H1 (cell line): ENCODE measurements around the gene SHISA9. TPM values are rescaled to one million over a fixed set of nuclear protein-coding genes. Genes with fewer than 3 reads are reported as not detected.

Experiments
- CTCF ChIA-PET: fragments of 300-600 bp; sonication (Branson Sonifier 250); formaldehyde crosslinking; loops from one replicate; lab custom pipeline; 2021; ENCODE audit not compliant: partially characterized antibody; lab: Charles Lee
- POLR2A ChIA-PET: fragments of 300-600 bp; sonication (Branson Sonifier 250); formaldehyde crosslinking; loops from one replicate; lab custom pipeline; 2021; ENCODE audit warnings: inconsistent platforms; ENCODE audit not compliant: partially characterized antibody; lab: Charles Lee
- DNase-seq, 2 experiments: peaks; one replicate each; pipeline versions ENCODE4 v3.0.0 to v3.0.0-alpha.2; 2010 to 2022; ENCODE audit warnings: low spot score in 2 of 2, low read depth in 1 of 2, mixed read lengths in 1 of 2
- FAIRE-seq: peaks from 2 replicates; lab custom pipeline; 2011; peaks lifted over from hg19 to GRCh38; lab: Jason Lieb, UNC
- H2AFZ ChIP-seq: 2 replicates; pipeline ENCODE4 v1.8.1; 2012; ENCODE audit warnings: low read length, inconsistent platforms
- H2AK5ac ChIP-seq: 2 replicates; pipeline ENCODE4 v1.6.1; 2013; ENCODE audit warnings: low read depth, low read length
- H2BK120ac ChIP-seq: replicated peaks from 2 replicates; pipeline ENCODE3; 2013; ENCODE audit warnings: low read depth, low read length, inconsistent platforms
- H2BK12ac ChIP-seq: 2 replicates; pipeline ENCODE4 v1.6.1; 2013; ENCODE audit warnings: low read depth, low read length
- H2BK15ac ChIP-seq: 2 replicates; pipeline ENCODE4 v1.6.1; 2013; ENCODE audit warnings: low read length
- H2BK20ac ChIP-seq: 2 replicates; pipeline ENCODE4 v1.6.1; 2013; ENCODE audit warnings: low read length
- H2BK5ac ChIP-seq: 2 replicates; pipeline ENCODE4 v1.6.1; 2013; ENCODE audit warnings: low read depth, low read length
- H3K14ac ChIP-seq: 2 replicates; pipeline ENCODE4 v1.6.1; 2013; ENCODE audit warnings: inconsistent platforms; ENCODE audit not compliant: insufficient read length
- H3K18ac ChIP-seq: 2 replicates; pipeline ENCODE4 v1.6.1; 2013; ENCODE audit warnings: low read length; ENCODE audit errors: extremely low read depth
- H3K23ac ChIP-seq: 2 replicates; pipeline ENCODE4 v1.6.1; 2013; ENCODE audit warnings: inconsistent platforms; ENCODE audit not compliant: insufficient read length
- H3K23me2 ChIP-seq: 2 replicates; pipeline ENCODE4 v1.6.1; 2013; ENCODE audit warnings: low read depth, low read length
- H3K27ac ChIP-seq: 2 replicates; pipeline ENCODE4 v1.6.1; 2011; ENCODE audit warnings: low read depth, low read length, inconsistent platforms
- H3K27me3 ChIP-seq, 4 experiments: replicated peaks in 1 of 4; 1 replicate in 1 of 4; 2 replicates in 3 of 4; pipeline versions ENCODE4 v1.6.1 to v1.8.1; 2011 to 2013; ENCODE audit warnings: low read length in 3 of 4, mild to moderate bottlenecking in 3 of 4, inconsistent platforms in 2 of 4, mixed read lengths in 2 of 4, moderate library complexity in 1 of 4; ENCODE audit not compliant: control insufficient read depth in 3 of 4, insufficient read depth in 3 of 4; ENCODE audit errors: extremely low read depth in 1 of 4
- H3K36me3 ChIP-seq, 4 experiments: 2 replicates each; pipeline versions ENCODE4 v1.6.1 to v1.8.1; 2011 to 2013; ENCODE audit warnings: mild to moderate bottlenecking in 4 of 4, low read length in 3 of 4, moderate library complexity in 2 of 4, control low read depth in 1 of 4, inconsistent platforms in 1 of 4; ENCODE audit not compliant: insufficient read depth in 4 of 4, control insufficient read depth in 2 of 4
- H3K4ac ChIP-seq: replicated peaks from 2 replicates; pipeline ENCODE3; 2013; ENCODE audit warnings: low read length, low read depth, mixed read lengths, inconsistent platforms; ENCODE audit not compliant: insufficient read length
- H3K4me1 ChIP-seq, 4 experiments: replicated peaks in 1 of 4; 1 replicate in 1 of 4; 2 replicates in 3 of 4; pipeline versions ENCODE4 v1.6.1 to v1.8.1; 2011 to 2013; ENCODE audit warnings: low read length in 3 of 4, inconsistent platforms in 2 of 4, mixed read lengths in 1 of 4; ENCODE audit not compliant: insufficient read depth in 4 of 4, control insufficient read depth in 3 of 4
- H3K4me2 ChIP-seq, 2 experiments: 2 replicates each; pipeline versions ENCODE4 v1.6.1 to v1.8.1; 2011 to 2013; ENCODE audit warnings: low read depth in 2 of 2, low read length in 2 of 2, control low read depth in 1 of 2, inconsistent platforms in 1 of 2, mild to moderate bottlenecking in 1 of 2; ENCODE audit not compliant: insufficient read depth in 1 of 2
- H3K4me3 ChIP-seq, 4 experiments: fragments of 200-600, 300-600 bp in 1 of 4; sonication (generic), shearing (Covaris generic), sonication (Bioruptor Twin) in 1 of 4; 2 replicates each; pipeline versions ENCODE4 v1.5.1 to v1.8.1; 2011 to 2016; ENCODE audit warnings: low read length in 4 of 4, low read depth in 3 of 4, control low read depth in 2 of 4, inconsistent platforms in 2 of 4, mild to moderate bottlenecking in 2 of 4, mixed read lengths in 1 of 4, moderate library complexity in 1 of 4; ENCODE audit not compliant: insufficient read depth in 2 of 4; ENCODE audit errors: extremely low read depth in 1 of 4
- H3K56ac ChIP-seq: replicated peaks from 2 replicates; pipeline ENCODE3; 2013; ENCODE audit warnings: low read depth, mild to moderate bottlenecking, mixed read lengths, low read length, inconsistent platforms; ENCODE audit not compliant: insufficient read length
- H3K79me1 ChIP-seq: 2 replicates; pipeline ENCODE4 v1.6.1; 2013; ENCODE audit warnings: low read depth, low read length, control low read depth
- H3K79me2 ChIP-seq, 2 experiments: 2 replicates each; pipeline versions ENCODE4 v1.6.1 to v1.8.1; 2012 to 2013; ENCODE audit warnings: low read length in 2 of 2, mild to moderate bottlenecking in 2 of 2, inconsistent platforms in 1 of 2; ENCODE audit not compliant: insufficient read depth in 2 of 2, control insufficient read depth in 1 of 2
- H3K9ac ChIP-seq, 4 experiments: replicated peaks in 1 of 4; 1 replicate in 1 of 4; 2 replicates in 3 of 4; pipeline versions ENCODE4 v1.6.1 to v1.8.1; 2011 to 2013; ENCODE audit warnings: low read depth in 3 of 4, low read length in 3 of 4, control low read depth in 2 of 4, mild to moderate bottlenecking in 2 of 4, moderate library complexity in 2 of 4, inconsistent platforms in 1 of 4; ENCODE audit errors: extremely low read depth in 1 of 4
- H3K9me3 ChIP-seq, 2 experiments: 2 replicates each; pipeline versions ENCODE4 v1.6.1 to v1.8.1; 2012 to 2013; ENCODE audit warnings: mild to moderate bottlenecking in 2 of 2, moderate library complexity in 2 of 2, control low read depth in 1 of 2, inconsistent platforms in 1 of 2, low read depth in 1 of 2, low read length in 1 of 2, mixed read lengths in 1 of 2; ENCODE audit not compliant: insufficient read depth in 2 of 2
- H4K20me1 ChIP-seq, 2 experiments: replicated peaks in 1 of 2; 2 replicates each; pipeline versions ENCODE3 to v1.8.1; 2011 to 2013; ENCODE audit warnings: inconsistent platforms in 2 of 2, low read length in 2 of 2, mild to moderate bottlenecking in 1 of 2; ENCODE audit not compliant: insufficient read depth in 2 of 2, control insufficient read depth in 1 of 2
- H4K5ac ChIP-seq: 2 replicates; pipeline ENCODE4 v1.6.1; 2013; ENCODE audit warnings: low read length, low read depth, mixed read lengths, inconsistent platforms; ENCODE audit not compliant: insufficient read length
- H4K8ac ChIP-seq: 2 replicates; pipeline ENCODE4 v1.8.0; 2013; ENCODE audit warnings: mild to moderate bottlenecking, moderate library complexity, low read length, inconsistent platforms; ENCODE audit not compliant: insufficient read depth; ENCODE audit errors: extremely low read depth
- H4K91ac ChIP-seq: replicated peaks from 2 replicates; pipeline ENCODE3; 2013; ENCODE audit warnings: low read length, mixed read lengths, inconsistent platforms; ENCODE audit not compliant: insufficient read length
- EZH2 ChIP-seq: fragments of 200-600 bp; sonication (generic); IDR thresholded peaks from 2 replicates; pipeline ENCODE4 v1.7.1; 2012; ENCODE audit warnings: low read depth, mild to moderate bottlenecking, moderate library complexity, low read length, inconsistent platforms; ENCODE audit not compliant: severe bottlenecking
- GTF2F1 ChIP-seq: IDR thresholded peaks from 2 replicates; pipeline ENCODE4 v1.6.1; 2012; ENCODE audit warnings: low read depth, low read length, improper control_type of control experiment, borderline replicate concordance
- JUN ChIP-seq: IDR thresholded peaks from 2 replicates; pipeline ENCODE4 v1.6.1; 2011; ENCODE audit warnings: low read depth, mild to moderate bottlenecking, improper control_type of control experiment, low read length
- MAX ChIP-seq: IDR thresholded peaks from 2 replicates; pipeline ENCODE4 v1.6.1; 2012; ENCODE audit warnings: inconsistent platforms
- POLR2A ChIP-seq, 2 experiments: IDR thresholded peaks; 1 replicate in 1 of 2; 2 replicates in 1 of 2; pipeline ENCODE4 v1.6.1; 2011; ENCODE audit warnings: low read depth in 2 of 2, low read length in 2 of 2, mild to moderate bottlenecking in 2 of 2; ENCODE audit errors: control extremely low read depth in 1 of 2
- RXRA ChIP-seq: IDR thresholded peaks from 2 replicates; pipeline ENCODE4 v1.6.1; 2011; ENCODE audit warnings: low read depth, mild to moderate bottlenecking, low read length, moderate library complexity; ENCODE audit not compliant: insufficient read depth
- SAP30 ChIP-seq: fragments of 300-600 bp; sonication (generic); IDR thresholded peaks from 2 replicates; pipeline ENCODE4 v1.7.1; 2012; ENCODE audit warnings: low read length, moderate library complexity, mild to moderate bottlenecking, inconsistent platforms; ENCODE audit not compliant: insufficient read depth, insufficient replicate concordance
- SP1 ChIP-seq: IDR thresholded peaks from 2 replicates; pipeline ENCODE4 v1.6.1; 2011; ENCODE audit warnings: low read depth, low read length
- WGBS, 2 experiments: shearing (Covaris generic) in 1 of 2; methylation state at CpG; one replicate each; pipeline versions ENCODE4 v1.1.6 to v1.1.7; 2013 to 2015; ENCODE audit warnings: low lambda C conversion rate in 2 of 2, mixed read lengths in 2 of 2, inconsistent platforms in 1 of 2, low coverage in 1 of 2, missing lambda C conversion rate in 1 of 2; ENCODE audit not compliant: insufficient replicate concordance in 2 of 2, insufficient coverage in 1 of 2, insufficient read length in 1 of 2; ENCODE audit errors: extremely low coverage in 1 of 2, missing lambda C conversion rate in 1 of 2; 5-methylcytosine and 5-hydroxymethylcytosine counted together
- polyA plus RNA-seq, 7 experiments: library from polyadenylated mRNA; depleted of rRNA in 3 of 7; stranded (reverse) in 5 of 7; unstranded in 2 of 7; fragments of >200 nt in 5 of 7; fragments of 200-250 nt in 2 of 7; gene quantifications; 1 replicate in 5 of 7; 2 replicates in 1 of 7; 4 replicates in 1 of 7; pipeline versions ENCODE4 v1.2.1 to v1.2.3, GENCODE V29; 2011 to 2013; ENCODE audit warnings: missing spikeins in 2 of 7, mixed read lengths in 2 of 7
- total RNA-seq: library from RNA; stranded (reverse); fragmentation: NEBNext Ultra II Directional; extraction: Animal tissue kit (Norgen Biotek cat#: 25700); gene quantifications from 2 replicates; pipeline ENCODE4 v1.2.1, GENCODE V29; 2021
- TF ChIP-seq, protein P1 (sequence below): IDR thresholded peaks from 2 replicates; pipeline ENCODE4 v1.6.1; 2012; ENCODE audit warnings: low read length, inconsistent platforms

SHISA9 gene
- total and polyA plus RNA-seq, 2 of the 8 experiments (the other 6 are each of a cell fraction or from before 2014, with no cell fraction given): 25.6 to 39.8 TPM

DNA sequence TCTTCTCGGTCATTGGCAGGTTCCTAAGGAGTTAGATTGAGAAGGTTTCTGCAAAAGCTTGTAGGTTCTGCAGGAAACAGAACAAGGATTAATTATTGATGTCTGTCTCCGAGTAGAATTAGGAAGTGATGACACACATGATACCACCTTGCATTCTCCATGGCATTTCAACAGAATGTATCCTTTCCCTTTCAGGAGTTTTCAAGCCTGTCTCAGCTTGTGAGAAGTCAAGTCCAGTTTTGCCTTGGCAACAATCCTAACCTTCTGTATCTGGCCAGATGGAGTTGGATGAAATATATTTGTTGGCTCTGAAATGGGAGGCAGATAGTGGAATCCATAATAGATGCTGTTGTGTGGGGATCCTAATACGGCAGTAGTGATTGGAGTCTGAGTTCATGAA, 235.5 kb downstream of the SHISA9 start:
- ChIA-PET CTCF (interaction anchor here (0.7 to 1.1 kb wide), 2 partner anchors 8 to 235 kb away, joined by 3 read pairs; no protein-coding TSS in a partner anchor), POLR2A (no interaction called here)
- no peak overlapping the region for H4K91ac ChIP-seq
- H3K9ac ChIP-seq: no peak overlapping the region
- no peaks in the 10 kb centered on the region for H3K23me2 ChIP-seq
- H2BK120ac ChIP-seq: no peak overlapping the region
- no peak overlapping the region for H3K23ac ChIP-seq
- H3K9me3 ChIP-seq: no peaks in the 10 kb centered on the region; a peak in 1 of 4 replicates
- no peak for FAIRE-seq
- H3K79me1 ChIP-seq: peaks cover 2% of the 10 kb centered on the region; the same call in 1 of the 2 replicates
- no peaks in the 10 kb centered on the region for H3K36me3 ChIP-seq
- 76% methylated on average over 3 of the region's 3 CpGs; no CpG with 5 or more reads in 1 of the 2 experiments for WGBS, 2 experiments
- no peak overlapping the region for H3K4me2 ChIP-seq
- H4K20me1 ChIP-seq: peaks cover 0 to 2% of the 10 kb centered on the region in 2 experiments
- no peak overlapping the region for H2BK20ac ChIP-seq
- H3K56ac ChIP-seq: no peak overlapping the region
- no peak overlapping the region for H2BK5ac ChIP-seq
- H2AK5ac ChIP-seq: no peak overlapping the region
- H3K4ac ChIP-seq: no peak overlapping the region
- H2BK12ac ChIP-seq: no peak overlapping the region
- H2AFZ ChIP-seq: no peak overlapping the region
- no peak overlapping the region for H3K4me3 ChIP-seq
- H3K27me3 ChIP-seq: no peaks in the 10 kb centered on the region
- H4K5ac ChIP-seq: no peak overlapping the region
- no peak overlapping the region for H3K27ac ChIP-seq
- TF ChIP-seq SP1: no peak
- TF ChIP-seq GTF2F1: no peak
- no peak for TF ChIP-seq RXRA
- TF ChIP-seq, protein P1, sequence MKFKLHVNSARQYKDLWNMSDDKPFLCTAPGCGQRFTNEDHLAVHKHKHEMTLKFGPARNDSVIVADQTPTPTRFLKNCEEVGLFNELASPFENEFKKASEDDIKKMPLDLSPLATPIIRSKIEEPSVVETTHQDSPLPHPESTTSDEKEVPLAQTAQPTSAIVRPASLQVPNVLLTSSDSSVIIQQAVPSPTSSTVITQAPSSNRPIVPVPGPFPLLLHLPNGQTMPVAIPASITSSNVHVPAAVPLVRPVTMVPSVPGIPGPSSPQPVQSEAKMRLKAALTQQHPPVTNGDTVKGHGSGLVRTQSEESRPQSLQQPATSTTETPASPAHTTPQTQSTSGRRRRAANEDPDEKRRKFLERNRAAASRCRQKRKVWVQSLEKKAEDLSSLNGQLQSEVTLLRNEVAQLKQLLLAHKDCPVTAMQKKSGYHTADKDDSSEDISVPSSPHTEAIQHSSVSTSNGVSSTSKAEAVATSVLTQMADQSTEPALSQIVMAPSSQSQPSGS: no peak
- TF ChIP-seq POLR2A (IDR thresholded peaks at IDR 0.05; ENCODE audit: control extremely low read depth in 1 of 2, low read depth in 2 of 2, low read length in 2 of 2): no peak
- no peak for TF ChIP-seq MAX
- no peak for TF ChIP-seq EZH2
- TF ChIP-seq JUN: no peak
- no peak for TF ChIP-seq SAP30
- TF ChIP-seq, all 59 proteins: peak for 0
- no peak overlapping the region for H4K8ac ChIP-seq
- no peak overlapping the region for H3K14ac ChIP-seq
- no peaks in the 10 kb centered on the region for H3K4me1 ChIP-seq
- H2BK15ac ChIP-seq: no peak overlapping the region
- DNase-seq: no peak
- no peaks in the 10 kb centered on the region for H3K79me2 ChIP-seq
- no peak overlapping the region for H3K18ac ChIP-seq
